Left ventricle myocardium inferior (tissue), 1 donor: Measurements from ENCODE around the gene RNF145. TPM values are rescaled to one million over a fixed set of nuclear protein-coding genes. Genes with fewer than 3 reads are reported as not detected.

Experiments used
- DNase-seq: peaks from one replicate; pipeline ENCODE4 v3.0.0-alpha.2; 2020
- H3K27ac ChIP-seq: fragments of 200-600 bp; replicated peaks from 2 replicates; pipeline ENCODE4 v1.8.0; 2021
- H3K27me3 ChIP-seq: fragments of 200-600 bp; 2 replicates; pipeline ENCODE4 v1.8.0; 2021; ENCODE audit warnings: low read depth
- H3K36me3 ChIP-seq: fragments of 200-600 bp; 2 replicates; pipeline ENCODE4 v1.8.0; 2021
- H3K4me1 ChIP-seq: fragments of 200-600 bp; 2 replicates; pipeline ENCODE4 v1.8.0; 2021
- H3K4me3 ChIP-seq: fragments of 200-600 bp; 2 replicates; pipeline ENCODE4 v1.8.0; 2021; ENCODE audit warnings: mild to moderate bottlenecking, moderate library complexity
- H3K9me3 ChIP-seq: fragments of 200-600 bp; replicated peaks from 2 replicates; pipeline ENCODE4 v1.8.0; 2021
- intact Hi-C: fragments of 100-400 bp; cut with micrococcal nuclease; formaldehyde crosslinking; loops from one replicate; pipeline ENCODE4 v1.11.0; 2022
- total RNA-seq: library from RNA; stranded (reverse); fragmentation: NEBNext Ultra II Directional; extraction: Animal tissue kit (Norgen Biotek cat#: 25700); gene quantifications from one replicate; pipeline ENCODE4 v1.2.1, GENCODE V29; 2021
- TF ChIP-seq, protein P1 (sequence below): fragments of 200-600 bp; IDR thresholded peaks from 2 replicates; pipeline ENCODE4 v1.8.0; 2021; ENCODE audit warnings: antibody characterized with exemption, mild to moderate bottlenecking, borderline replicate concordance
- donor health status: DM: no; HTN: yes; CAD: no; lungs with severe emphysema.

Gene RNF145
- total RNA-seq, 1 donor from 2014 or later: 18.0 TPM

- Histone ChIP-seq H3K27ac (peak overlapping the region; percentile 52), H3K27me3 (no peaks in the 10 kb centered on the region), H3K4me1 (peaks cover 72% of the 10 kb centered on the region)
Measured at GRCh38 chr5:159184858-159185381, 24.4 kb downstream of the RNF145 start.

DNA sequence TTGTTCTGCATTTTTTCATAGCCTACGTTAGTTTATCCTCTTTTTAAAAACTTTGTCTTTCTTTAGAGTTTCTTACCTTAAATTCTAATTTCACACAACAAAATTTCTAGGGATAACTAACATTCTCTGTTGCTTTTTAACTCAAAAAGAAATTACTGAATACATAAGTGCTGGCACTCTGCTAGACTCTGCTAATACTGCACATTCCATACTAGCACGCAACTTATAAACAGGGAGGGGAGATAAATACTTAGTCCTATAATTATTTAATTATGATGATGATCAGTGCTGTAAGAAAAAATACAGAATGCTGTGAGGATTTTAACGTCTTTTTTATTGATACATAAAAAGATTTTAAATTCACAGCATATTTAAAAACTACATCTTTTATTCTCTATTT is 25.1 kb downstream of the RNF145 start:
- DNase-seq: no peak
- H3K27me3 ChIP-seq: no peaks in the 10 kb centered on the region
- no peak overlapping the region for H3K4me3 ChIP-seq
- no peaks in the 10 kb centered on the region for H3K9me3 ChIP-seq
- intact Hi-C loops: no loop called here
- TF ChIP-seq, protein P1, sequence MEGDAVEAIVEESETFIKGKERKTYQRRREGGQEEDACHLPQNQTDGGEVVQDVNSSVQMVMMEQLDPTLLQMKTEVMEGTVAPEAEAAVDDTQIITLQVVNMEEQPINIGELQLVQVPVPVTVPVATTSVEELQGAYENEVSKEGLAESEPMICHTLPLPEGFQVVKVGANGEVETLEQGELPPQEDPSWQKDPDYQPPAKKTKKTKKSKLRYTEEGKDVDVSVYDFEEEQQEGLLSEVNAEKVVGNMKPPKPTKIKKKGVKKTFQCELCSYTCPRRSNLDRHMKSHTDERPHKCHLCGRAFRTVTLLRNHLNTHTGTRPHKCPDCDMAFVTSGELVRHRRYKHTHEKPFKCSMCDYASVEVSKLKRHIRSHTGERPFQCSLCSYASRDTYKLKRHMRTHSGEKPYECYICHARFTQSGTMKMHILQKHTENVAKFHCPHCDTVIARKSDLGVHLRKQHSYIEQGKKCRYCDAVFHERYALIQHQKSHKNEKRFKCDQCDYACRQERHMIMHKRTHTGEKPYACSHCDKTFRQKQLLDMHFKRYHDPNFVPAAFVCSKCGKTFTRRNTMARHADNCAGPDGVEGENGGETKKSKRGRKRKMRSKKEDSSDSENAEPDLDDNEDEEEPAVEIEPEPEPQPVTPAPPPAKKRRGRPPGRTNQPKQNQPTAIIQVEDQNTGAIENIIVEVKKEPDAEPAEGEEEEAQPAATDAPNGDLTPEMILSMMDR: no peak
- peak overlapping the region; percentile 64 for H3K27ac ChIP-seq
- no peaks in the 10 kb centered on the region for H3K36me3 ChIP-seq
- H3K4me1 ChIP-seq: peaks cover 73% of the 10 kb centered on the region

More at GRCh38 chr5:159184858-159185381, 24.4 kb downstream of the RNF145 start:
- Histone ChIP-seq H3K36me3 (peaks cover 5% of the 10 kb centered on the region), H3K9me3 (no peaks in the 10 kb centered on the region), H3K4me3 (no peak overlapping the region)
- intact Hi-C loops: no loop called here
- no peak for DNase-seq
- TF ChIP-seq, protein P1: no peak

DNA sequence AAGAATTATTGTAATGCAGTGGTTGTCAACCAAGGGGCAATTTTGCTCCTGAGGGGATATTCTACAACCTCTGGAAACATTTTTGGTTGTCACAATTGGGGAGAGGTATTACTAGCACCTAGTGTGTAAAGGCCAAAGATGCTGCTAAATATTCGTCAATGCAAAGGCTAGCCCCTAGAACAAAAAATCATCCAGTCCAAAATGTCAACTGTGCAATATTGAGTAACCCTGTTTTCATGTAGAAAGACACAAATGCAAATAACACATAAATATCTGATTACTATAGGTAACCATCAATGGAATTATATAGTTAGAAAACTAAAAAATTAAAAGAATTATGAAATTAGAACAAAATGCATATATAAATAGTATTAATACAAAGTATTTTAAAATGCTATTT is 26.1 kb downstream of the RNF145 start:
- peaks cover 83% of the 10 kb centered on the region for H3K4me1 ChIP-seq
- DNase-seq: no peak
- intact Hi-C loops: no loop called here

GRCh38 chr5:159182691-159183090 is 26.7 kb downstream of the RNF145 start:
- H3K36me3 ChIP-seq: no peaks in the 10 kb centered on the region
- no peaks in the 10 kb centered on the region for H3K27me3 ChIP-seq
- TF ChIP-seq, protein P1: no peak
- no peak overlapping the region for H3K4me3 ChIP-seq
- no peaks in the 10 kb centered on the region for H3K9me3 ChIP-seq
- no peak for DNase-seq
- H3K4me1 ChIP-seq: peaks cover 83% of the 10 kb centered on the region
- H3K27ac ChIP-seq: peak overlapping the region; percentile 64
- intact Hi-C loops: no loop called here

More for the DNA sequence above, 26.1 kb downstream of the RNF145 start:
- no peaks in the 10 kb centered on the region for H3K9me3 ChIP-seq
- H3K36me3 ChIP-seq: no peaks in the 10 kb centered on the region
- H3K27ac ChIP-seq: peak overlapping the region; percentile 64
- TF ChIP-seq, protein P1: no peak
- H3K4me3 ChIP-seq: no peak overlapping the region
- H3K27me3 ChIP-seq: no peaks in the 10 kb centered on the region

- Histone ChIP-seq H3K4me1 (peaks cover 85% of the 10 kb centered on the region), H3K4me3 (no peak overlapping the region), H3K27ac (peak overlapping the region; percentile 64), H3K27me3 (no peaks in the 10 kb centered on the region), H3K36me3 (no peaks in the 10 kb centered on the region), H3K9me3 (no peaks in the 10 kb centered on the region)
- no peak for DNase-seq
- TF ChIP-seq, protein P1: no peak
- intact Hi-C loops: no loop called here
Measured at GRCh38 chr5:159181651-159182050, 27.7 kb downstream of the RNF145 start.
